PC-9 (cell line): Measurements from ENCODE around the gene MYO5B. TPM values are rescaled to one million over a fixed set of nuclear protein-coding genes. Genes with fewer than 3 reads are reported as not detected.

Source experiments
- BruUV-seq: library from RNA; stranded (reverse); fragments of 400-500 nt; replicated peaks from 2 replicates; lab custom pipeline; 2021; lab: Mats Ljungman, UMichigan
- CTCF ChIA-PET: fragments of 300-600 bp; sonication (Branson Sonifier 250); formaldehyde crosslinking; loops from one replicate; lab custom pipeline; 2022; ENCODE audit warnings: antibody characterized with exemption; lab: Charles Lee
- POLR2A ChIA-PET: fragments of 300-600 bp; sonication (Branson Sonifier 250); formaldehyde crosslinking; loops from one replicate; lab custom pipeline; 2022; ENCODE audit warnings: antibody characterized with exemption; ENCODE audit not compliant: unreplicated experiment; lab: Charles Lee
- DNase-seq, 2 experiments: peaks; one replicate each; pipeline versions ENCODE4 v3.0.0 to v3.0.0-alpha.2; 2015 to 2022; ENCODE audit warnings: mixed read lengths in 1 of 2
- H2AFZ ChIP-seq: fragments of 200-600 bp; sonication (generic); 2 replicates; pipeline ENCODE4 v1.8.1; 2017; ENCODE audit warnings: antibody characterized with exemption
- H3F3A ChIP-seq: fragments of 200-600 bp; sonication (generic); 2 replicates; pipeline ENCODE4 v1.8.1; 2017; ENCODE audit warnings: antibody characterized with exemption, mild to moderate bottlenecking, low read depth; ENCODE audit not compliant: insufficient read depth
- H3K27ac ChIP-seq: fragments of 200-600 bp; sonication (generic); 2 replicates; pipeline ENCODE4 v1.6.1; 2016; ENCODE audit warnings: mixed run types
- H3K27me3 ChIP-seq: fragments of 200-600 bp; sonication (generic); 2 replicates; pipeline ENCODE4 v1.6.1; 2016; ENCODE audit warnings: low read depth, mixed run types; ENCODE audit not compliant: insufficient read depth
- H3K36me3 ChIP-seq: fragments of 200-600 bp; sonication (generic); 2 replicates; pipeline ENCODE4 v1.6.1; 2016; ENCODE audit warnings: low read depth, mixed run types
- H3K4me1 ChIP-seq: fragments of 200-600 bp; sonication (generic); replicated peaks from 2 replicates; pipeline ENCODE4 v1.6.1; 2016; ENCODE audit warnings: mixed run types; ENCODE audit not compliant: insufficient read depth
- H3K4me2 ChIP-seq: fragments of 200-600 bp; sonication (generic); 2 replicates; pipeline ENCODE4 v1.6.1; 2017; ENCODE audit warnings: mixed run types
- H3K4me3 ChIP-seq: fragments of 200-600 bp; sonication (generic); 2 replicates; pipeline ENCODE4 v1.6.1; 2016; ENCODE audit warnings: mixed run types
- H3K79me2 ChIP-seq: fragments of 200-600 bp; sonication (generic); 2 replicates; pipeline ENCODE4 v1.6.1; 2017; ENCODE audit warnings: low read depth, mixed run types
- H3K9me2 ChIP-seq: fragments of 200-600 bp; sonication (generic); 2 replicates; pipeline ENCODE4 v1.8.1; 2017; ENCODE audit warnings: mild to moderate bottlenecking; ENCODE audit not compliant: insufficient read depth
- H3K9me3 ChIP-seq: fragments of 200-600 bp; sonication (generic); 2 replicates; pipeline ENCODE4 v1.8.1; 2016; ENCODE audit warnings: low read depth; ENCODE audit not compliant: insufficient read depth
- H4K20me1 ChIP-seq: fragments of 200-600 bp; sonication (generic); 2 replicates; pipeline ENCODE4 v1.8.1; 2017; ENCODE audit not compliant: insufficient read depth
- EZH2 ChIP-seq: fragments of 200-600 bp; sonication (generic); IDR thresholded peaks from 2 replicates; pipeline ENCODE4 v1.8.0; 2017; ENCODE audit warnings: antibody characterized with exemption, low read depth
- intact Hi-C: fragments of 100-400 bp; cut with micrococcal nuclease; formaldehyde crosslinking; loops from one replicate; pipeline ENCODE4 v1.10.0; 2022; ENCODE audit not compliant: unreplicated experiment
- total RNA-seq: library from RNA; stranded (reverse); gene quantifications from 2 replicates; pipeline ENCODE4 v1.2.3, GENCODE V29; 2021
- TF ChIP-seq, protein P1 (sequence below): fragments of 200-600 bp; sonication (generic); conservative IDR thresholded peaks from 2 replicates; pipeline ENCODE4 v1.6.1; 2017; ENCODE audit warnings: mixed run types, antibody characterized with exemption, mild to moderate bottlenecking, moderate library complexity

The MYO5B gene
- total RNA-seq, 1 experiment from 2014 or later = 25.4 TPM

DNA sequence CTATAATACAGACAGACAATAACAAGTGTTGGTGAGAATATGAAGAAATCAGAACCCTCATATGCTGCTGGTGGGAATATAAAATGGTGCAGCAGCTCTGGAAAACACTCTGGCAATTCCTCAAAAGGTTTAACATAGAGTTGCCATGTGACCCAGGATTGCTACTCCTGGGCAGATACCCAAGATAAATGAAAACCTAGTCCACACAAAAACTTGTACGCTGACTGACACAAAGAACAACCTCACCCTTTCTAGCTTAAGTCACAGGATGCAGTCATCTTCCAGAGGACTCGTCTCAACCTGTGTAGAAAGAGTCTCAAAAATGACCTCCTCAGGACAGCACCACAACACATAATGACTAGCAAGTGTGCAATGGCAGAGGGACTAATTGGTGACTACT is 310.0 kb downstream of the MYO5B start:
- Histone ChIP-seq H3K4me2 (no peak overlapping the region), H3K27ac (no peak overlapping the region), H3K4me3 (no peak overlapping the region), H2AFZ (no peak overlapping the region), H4K20me1 (no peaks in the 10 kb centered on the region), H3K4me1 (no peaks in the 10 kb centered on the region), H3K9me3 (no peaks in the 10 kb centered on the region), H3K36me3 (no peaks in the 10 kb centered on the region), H3K9me2 (no peaks in the 10 kb centered on the region), H3K27me3 (no peaks in the 10 kb centered on the region), H3K79me2 (no peaks in the 10 kb centered on the region), H3F3A (no peaks in the 10 kb centered on the region; the same call in 1 of the 2 replicates)
- intact Hi-C loops = loop anchor here (10.0 kb wide), 1 partner anchor 320 kb away; no protein-coding TSS in a partner anchor
- BruUV-seq = no TSS peak
- CTCF ChIA-PET = no interaction called here
- no peak for TF ChIP-seq EZH2
- TF ChIP-seq, protein P1, sequence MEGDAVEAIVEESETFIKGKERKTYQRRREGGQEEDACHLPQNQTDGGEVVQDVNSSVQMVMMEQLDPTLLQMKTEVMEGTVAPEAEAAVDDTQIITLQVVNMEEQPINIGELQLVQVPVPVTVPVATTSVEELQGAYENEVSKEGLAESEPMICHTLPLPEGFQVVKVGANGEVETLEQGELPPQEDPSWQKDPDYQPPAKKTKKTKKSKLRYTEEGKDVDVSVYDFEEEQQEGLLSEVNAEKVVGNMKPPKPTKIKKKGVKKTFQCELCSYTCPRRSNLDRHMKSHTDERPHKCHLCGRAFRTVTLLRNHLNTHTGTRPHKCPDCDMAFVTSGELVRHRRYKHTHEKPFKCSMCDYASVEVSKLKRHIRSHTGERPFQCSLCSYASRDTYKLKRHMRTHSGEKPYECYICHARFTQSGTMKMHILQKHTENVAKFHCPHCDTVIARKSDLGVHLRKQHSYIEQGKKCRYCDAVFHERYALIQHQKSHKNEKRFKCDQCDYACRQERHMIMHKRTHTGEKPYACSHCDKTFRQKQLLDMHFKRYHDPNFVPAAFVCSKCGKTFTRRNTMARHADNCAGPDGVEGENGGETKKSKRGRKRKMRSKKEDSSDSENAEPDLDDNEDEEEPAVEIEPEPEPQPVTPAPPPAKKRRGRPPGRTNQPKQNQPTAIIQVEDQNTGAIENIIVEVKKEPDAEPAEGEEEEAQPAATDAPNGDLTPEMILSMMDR = no peak
- POLR2A ChIA-PET = no interaction called here
- DNase-seq = no peak

DNA sequence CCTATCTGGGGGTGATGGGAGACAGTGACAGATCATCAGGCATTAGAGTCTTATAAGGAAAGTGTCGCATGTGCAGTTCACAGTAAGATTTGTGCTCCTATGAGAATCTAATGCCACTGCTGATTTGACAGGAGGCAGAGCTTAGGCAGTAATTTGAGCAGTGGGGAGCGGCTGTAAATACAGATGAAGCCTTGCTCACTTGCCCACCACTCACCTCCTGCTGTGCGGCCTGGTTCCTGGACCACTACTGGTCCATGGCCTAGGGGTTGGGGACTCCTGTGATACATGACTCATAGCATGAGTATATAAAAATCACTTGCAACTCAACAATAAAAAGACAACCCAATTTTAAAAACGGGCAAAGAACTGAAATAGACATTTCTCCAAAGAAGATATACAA is 310.5 kb downstream of the MYO5B start:
- Histone ChIP-seq H3K79me2 (no peaks in the 10 kb centered on the region), H3F3A (no peaks in the 10 kb centered on the region; the same call in 1 of the 2 replicates), H3K4me1 (no peaks in the 10 kb centered on the region), H3K9me3 (no peaks in the 10 kb centered on the region), H3K4me3 (no peak overlapping the region), H3K9me2 (no peaks in the 10 kb centered on the region), H3K27me3 (no peaks in the 10 kb centered on the region), H3K4me2 (no peak overlapping the region), H3K36me3 (no peaks in the 10 kb centered on the region), H3K27ac (no peak overlapping the region), H4K20me1 (no peaks in the 10 kb centered on the region), H2AFZ (no peak overlapping the region)
- no peak for TF ChIP-seq EZH2
- TF ChIP-seq, protein P1 = no peak
- ChIA-PET CTCF (no interaction called here), POLR2A (no interaction called here)
- DNase-seq = no peak
- BruUV-seq = no TSS peak
- intact Hi-C loops = loop anchor here (10.0 kb wide), 1 partner anchor 320 kb away; no protein-coding TSS in a partner anchor

DNA sequence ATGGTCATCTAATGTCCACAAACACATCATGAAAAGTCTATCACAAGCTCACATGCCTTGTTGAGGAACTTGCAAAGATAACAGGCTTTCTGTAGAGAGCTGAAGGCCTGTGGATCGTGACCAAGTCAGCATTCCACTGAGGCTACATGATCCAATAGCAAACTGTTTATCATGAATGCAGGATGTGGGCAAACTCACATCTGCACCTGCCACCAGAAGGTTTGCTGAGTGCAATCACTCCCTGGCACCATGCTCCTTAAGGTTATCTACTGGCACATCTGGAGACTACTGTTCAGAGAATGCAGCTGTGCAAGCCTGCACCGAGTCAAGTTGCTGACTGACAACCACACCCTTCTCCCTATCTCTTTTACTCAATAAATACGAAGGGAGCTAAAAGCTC is 314.3 kb downstream of the MYO5B start:
- no peaks in the 10 kb centered on the region for H3K27me3 ChIP-seq
- CTCF ChIA-PET = interaction anchor here (0.6 to 0.8 kb wide), 3 partner anchors 90 to 394 kb away, joined by 3 to 5 read pairs (median 3); no protein-coding TSS in a partner anchor
- POLR2A ChIA-PET = interaction anchor here (0.7 kb wide), 1 partner anchor 353 kb away, joined by 3 read pairs; no protein-coding TSS in a partner anchor
- no peaks in the 10 kb centered on the region for H4K20me1 ChIP-seq
- H3K4me3 ChIP-seq = no peak overlapping the region
- H3K79me2 ChIP-seq = no peaks in the 10 kb centered on the region
- no peaks in the 10 kb centered on the region for H3K9me2 ChIP-seq
- BruUV-seq = no TSS peak
- no peaks in the 10 kb centered on the region for H3K4me1 ChIP-seq
- no peak for TF ChIP-seq EZH2
- TF ChIP-seq, protein P1 = no peak
- H3K4me2 ChIP-seq = no peak overlapping the region
- H3K27ac ChIP-seq = no peak overlapping the region
- DNase-seq = peak in 1 of 2 experiments; percentile 44
- intact Hi-C loops = loop anchor here (10.0 kb wide), 1 partner anchor 324 kb away; no protein-coding TSS in a partner anchor
- no peaks in the 10 kb centered on the region; the same call in 1 of the 2 replicates for H3F3A ChIP-seq
- no peaks in the 10 kb centered on the region for H3K9me3 ChIP-seq
- no peaks in the 10 kb centered on the region for H3K36me3 ChIP-seq
- H2AFZ ChIP-seq = no peak overlapping the region
